GM12892 (cell line): ENCODE results near the gene FBXO22.

Experiments
- POLR2A ChIP-seq: IDR thresholded peaks from 2 replicates; pipeline ENCODE4 v1.6.1; 2011; ENCODE audit warnings: low read depth, low read length, control low read depth
- POLR2AphosphoS5 ChIP-seq: IDR thresholded peaks from 2 replicates; pipeline ENCODE4 v1.6.1; 2011; ENCODE audit warnings: low read depth, low read length, control low read depth

DNA sequence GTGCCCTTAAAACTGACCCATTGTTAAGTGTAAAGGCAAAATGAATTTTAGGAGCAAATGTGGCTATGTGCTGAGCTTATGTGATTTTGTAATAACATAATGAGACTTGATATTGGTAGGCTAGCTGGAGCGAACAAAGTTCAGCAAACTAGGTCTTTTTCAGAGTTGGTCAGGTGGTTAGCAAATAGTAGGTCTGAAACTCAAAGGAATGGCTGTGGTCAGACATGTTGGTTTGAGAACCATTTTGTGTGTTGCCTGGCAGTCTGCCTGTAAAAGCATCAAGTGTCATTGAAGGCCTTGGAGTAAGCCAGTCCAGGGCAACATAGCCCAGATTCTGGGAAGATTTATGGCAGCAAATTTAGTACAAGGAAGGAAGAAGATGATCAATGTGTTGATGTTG is 16.4 kb downstream of the FBXO22 start:
- no peak for TF ChIP-seq POLR2A
- no peak for TF ChIP-seq POLR2AphosphoS5
